Measurements from ENCODE around the gene TREX2. TPM values are rescaled to one million over a fixed set of nuclear protein-coding genes. Genes with fewer than 3 reads are reported as not detected.

TREX2 gene
- total RNA-seq, 1 experiment from 2014 or later: 0.61 TPM

DNA sequence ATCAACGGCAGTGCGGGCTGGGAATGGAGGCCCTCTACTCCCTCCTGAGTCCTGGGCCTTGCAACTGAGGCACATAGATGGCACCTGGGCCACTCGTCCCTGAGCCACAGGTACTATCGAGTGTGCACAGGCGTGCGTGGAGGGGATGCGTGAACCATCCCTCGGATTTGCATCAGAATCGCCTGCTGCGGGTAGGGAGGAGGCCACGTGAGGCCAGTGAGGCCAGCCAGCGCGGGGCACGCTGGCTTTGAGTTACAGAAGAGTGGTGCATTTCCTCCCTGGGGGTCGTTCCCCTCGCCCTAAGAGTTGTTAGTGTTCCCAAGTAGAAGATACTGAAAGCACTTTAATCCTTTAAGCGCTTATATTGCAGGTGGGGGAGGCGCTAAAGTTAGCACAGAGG, 24.0 kb downstream of the TREX2 start:
- TF ChIP-seq, protein P1, sequence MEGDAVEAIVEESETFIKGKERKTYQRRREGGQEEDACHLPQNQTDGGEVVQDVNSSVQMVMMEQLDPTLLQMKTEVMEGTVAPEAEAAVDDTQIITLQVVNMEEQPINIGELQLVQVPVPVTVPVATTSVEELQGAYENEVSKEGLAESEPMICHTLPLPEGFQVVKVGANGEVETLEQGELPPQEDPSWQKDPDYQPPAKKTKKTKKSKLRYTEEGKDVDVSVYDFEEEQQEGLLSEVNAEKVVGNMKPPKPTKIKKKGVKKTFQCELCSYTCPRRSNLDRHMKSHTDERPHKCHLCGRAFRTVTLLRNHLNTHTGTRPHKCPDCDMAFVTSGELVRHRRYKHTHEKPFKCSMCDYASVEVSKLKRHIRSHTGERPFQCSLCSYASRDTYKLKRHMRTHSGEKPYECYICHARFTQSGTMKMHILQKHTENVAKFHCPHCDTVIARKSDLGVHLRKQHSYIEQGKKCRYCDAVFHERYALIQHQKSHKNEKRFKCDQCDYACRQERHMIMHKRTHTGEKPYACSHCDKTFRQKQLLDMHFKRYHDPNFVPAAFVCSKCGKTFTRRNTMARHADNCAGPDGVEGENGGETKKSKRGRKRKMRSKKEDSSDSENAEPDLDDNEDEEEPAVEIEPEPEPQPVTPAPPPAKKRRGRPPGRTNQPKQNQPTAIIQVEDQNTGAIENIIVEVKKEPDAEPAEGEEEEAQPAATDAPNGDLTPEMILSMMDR (IDR thresholded peaks at IDR 0.05; ENCODE audit: insufficient read depth in 1 of 2, low read depth in 1 of 2, low read length in 1 of 2, severe bottlenecking in 1 of 2, unreplicated experiment in 1 of 2): no peak
- no peaks in the 10 kb centered on the region for H3K9me3 ChIP-seq
- H3K4me1 ChIP-seq: no peaks in the 10 kb centered on the region
- Mint-ChIP-seq H3K27me3 (ENCODE audit: insufficient read depth, unreplicated experiment) (peaks cover 6% of the 10 kb centered on the region), H3K36me3 (ENCODE audit: insufficient read depth, unreplicated experiment) (no peaks in the 10 kb centered on the region), H3K9me3 (ENCODE audit: unreplicated experiment) (no peaks in the 10 kb centered on the region), H3K4me1 (ENCODE audit: low read depth, unreplicated experiment) (no peaks in the 10 kb centered on the region), H3K4me3 (ENCODE audit: unreplicated experiment) (no peak overlapping the region), H3K27ac (ENCODE audit: unreplicated experiment) (no peak overlapping the region)
- H3K27me3 ChIP-seq (replicated peaks; ENCODE audit: control insufficient read depth, insufficient read depth, low read length): no peaks in the 10 kb centered on the region
- no peak overlapping the region for H3K4me3 ChIP-seq (ENCODE audit: low read depth, low read length)
- intact Hi-C loops (cut with micrococcal nuclease; ENCODE audit: unreplicated experiment): no loop called here
- ChIA-PET CTCF (no interaction called here), POLR2A (no interaction called here)
- no peaks in the 10 kb centered on the region for H3K36me3 ChIP-seq (ENCODE audit: control insufficient read depth, insufficient read depth, low read length)
- DNase-seq: no peak
- no TSS peak for BruUV-seq (replicated peaks)

DNA sequence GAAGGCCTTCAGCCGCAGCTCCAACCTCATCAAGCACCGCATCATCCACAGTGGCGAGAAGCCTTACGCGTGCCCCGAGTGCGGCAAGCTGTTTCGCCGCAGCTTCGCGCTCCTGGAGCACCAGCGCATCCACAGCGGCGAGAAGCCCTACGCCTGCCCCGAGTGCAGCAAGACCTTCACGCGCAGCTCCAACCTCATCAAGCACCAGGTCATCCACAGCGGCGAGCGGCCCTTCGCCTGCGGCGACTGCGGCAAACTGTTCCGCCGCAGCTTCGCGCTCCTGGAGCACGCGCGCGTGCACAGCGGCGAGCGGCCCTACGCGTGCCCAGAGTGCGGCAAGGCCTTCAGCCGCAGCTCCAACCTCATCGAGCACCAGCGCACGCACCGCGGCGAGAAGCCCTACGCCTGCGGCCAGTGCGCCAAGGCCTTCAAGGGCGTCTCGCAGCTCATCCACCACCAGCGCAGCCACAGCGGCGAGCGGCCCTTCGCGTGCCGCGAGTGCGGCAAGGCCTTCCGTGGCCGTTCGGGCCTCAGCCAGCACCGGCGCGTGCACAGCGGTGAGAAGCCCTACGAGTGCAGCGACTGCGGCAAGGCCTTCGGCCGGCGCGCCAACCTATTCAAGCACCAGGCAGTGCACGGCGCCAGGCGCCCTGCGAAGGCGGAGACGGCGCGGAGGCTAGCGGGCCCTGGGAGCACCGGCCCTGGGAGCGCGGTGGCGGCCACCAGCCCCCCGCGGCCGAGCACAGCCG, 24.8 kb downstream of the TREX2 start:
- H3K4me1 ChIP-seq: no peaks in the 10 kb centered on the region
- TF ChIP-seq, protein P1 (IDR thresholded peaks at IDR 0.05; ENCODE audit: insufficient read depth in 1 of 2, low read depth in 1 of 2, low read length in 1 of 2, severe bottlenecking in 1 of 2, unreplicated experiment in 1 of 2): no peak
- CTCF ChIA-PET: no interaction called here

DNA sequence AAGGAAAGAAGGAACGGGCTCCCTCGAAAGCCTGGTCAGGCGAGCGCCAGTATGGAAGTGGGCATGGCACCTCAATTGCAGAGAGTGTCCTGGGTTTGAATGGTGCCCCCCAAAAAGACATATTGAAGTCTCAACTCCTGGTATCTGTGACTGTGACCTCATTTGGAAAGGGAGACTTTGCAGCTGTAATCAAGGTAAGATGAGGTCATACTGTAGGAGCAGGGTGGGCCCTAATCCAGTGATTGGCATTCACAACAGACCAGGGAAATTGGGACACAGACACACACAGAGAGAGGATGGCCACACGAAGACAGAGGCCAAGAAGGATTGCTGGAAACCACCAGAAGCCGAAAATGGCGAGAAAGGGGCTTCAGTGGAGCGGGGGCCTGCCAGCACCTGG, 28.2 kb downstream of the TREX2 start:
- H3K9me3 Mint-ChIP-seq (ENCODE audit: unreplicated experiment): no peaks in the 10 kb centered on the region
- DNase-seq: no peak
- no peaks in the 10 kb centered on the region for H3K27me3 ChIP-seq (replicated peaks; ENCODE audit: control insufficient read depth, insufficient read depth, low read length)
- intact Hi-C loops (cut with micrococcal nuclease; ENCODE audit: unreplicated experiment): no loop called here
- no peaks in the 10 kb centered on the region for H3K4me1 Mint-ChIP-seq (ENCODE audit: low read depth, unreplicated experiment)
- H3K27ac Mint-ChIP-seq (ENCODE audit: unreplicated experiment): no peak overlapping the region
- POLR2A ChIA-PET: no interaction called here
- peaks cover 10% of the 10 kb centered on the region for H3K27me3 Mint-ChIP-seq (ENCODE audit: insufficient read depth, unreplicated experiment)
- TF ChIP-seq, protein P1 (IDR thresholded peaks at IDR 0.05; ENCODE audit: insufficient read depth in 1 of 2, low read depth in 1 of 2, low read length in 1 of 2, severe bottlenecking in 1 of 2, unreplicated experiment in 1 of 2): no peak
- H3K4me1 ChIP-seq: no peaks in the 10 kb centered on the region
- H3K4me3 Mint-ChIP-seq (ENCODE audit: unreplicated experiment): no peak overlapping the region
- no peaks in the 10 kb centered on the region for H3K36me3 Mint-ChIP-seq (ENCODE audit: insufficient read depth, unreplicated experiment)
- no peak overlapping the region for H3K4me3 ChIP-seq (ENCODE audit: low read depth, low read length)
- no peaks in the 10 kb centered on the region for H3K9me3 ChIP-seq
- H3K36me3 ChIP-seq (ENCODE audit: control insufficient read depth, insufficient read depth, low read length): no peaks in the 10 kb centered on the region
- no TSS peak for BruUV-seq (replicated peaks)
- CTCF ChIA-PET: no interaction called here

More for the DNA sequence above, 24.8 kb downstream of the TREX2 start:
- no peaks in the 10 kb centered on the region for H3K27me3 ChIP-seq (replicated peaks; ENCODE audit: control insufficient read depth, insufficient read depth, low read length)
- DNase-seq: no peak
- no peak overlapping the region for H3K4me3 ChIP-seq (ENCODE audit: low read depth, low read length)
- Mint-ChIP-seq H3K9me3 (ENCODE audit: unreplicated experiment) (no peaks in the 10 kb centered on the region), H3K4me1 (ENCODE audit: low read depth, unreplicated experiment) (no peaks in the 10 kb centered on the region), H3K4me3 (ENCODE audit: unreplicated experiment) (no peak overlapping the region), H3K27me3 (ENCODE audit: insufficient read depth, unreplicated experiment) (peaks cover 6% of the 10 kb centered on the region), H3K36me3 (ENCODE audit: insufficient read depth, unreplicated experiment) (no peaks in the 10 kb centered on the region), H3K27ac (ENCODE audit: unreplicated experiment) (no peak overlapping the region)
- no peaks in the 10 kb centered on the region for H3K9me3 ChIP-seq
- POLR2A ChIA-PET: no interaction called here
- BruUV-seq (replicated peaks): no TSS peak
- no peaks in the 10 kb centered on the region for H3K36me3 ChIP-seq (ENCODE audit: control insufficient read depth, insufficient read depth, low read length)
- intact Hi-C loops (cut with micrococcal nuclease; ENCODE audit: unreplicated experiment): no loop called here

Data from Caco-2 (cell line).